Measurements from ENCODE around the gene DNMBP.
A peak's percentile ranks its signal among the peaks of the same experiment; 100 is the strongest.
"Not testable (repeated sequence)": the region's sequence is repeated elsewhere in the genome, so short reads cannot be mapped to it uniquely, and the experiment has no call there.

The DNMBP gene

GRCh38 chr10:99943908-99944307 is 65.8 kb downstream of the DNMBP start:
- DNase-seq = no peak

- no peak for DNase-seq
Measured at GRCh38 chr10:99941942-99942820, 67.6 kb downstream of the DNMBP start.

- DNase-seq = peak; percentile 69
Measured at GRCh38 chr10:99938563-99938962, 71.2 kb downstream of the DNMBP start.

GRCh38 chr10:99937630-99938029 is 72.1 kb downstream of the DNMBP start:
- no peak for DNase-seq

GRCh38 chr10:99932203-99932957 is 77.4 kb downstream of the DNMBP start:
- not testable (repeated sequence) for DNase-seq

- peak; percentile 94 for DNase-seq
Measured at GRCh38 chr10:99930731-99931550, 78.8 kb downstream of the DNMBP start.

- no peak for DNase-seq
Measured at GRCh38 chr10:99929360-99929759, 80.4 kb downstream of the DNMBP start.

GRCh38 chr10:99927721-99928280 is 81.9 kb downstream of the DNMBP start:
- no peak for DNase-seq

- peak; percentile 36 for DNase-seq
Measured at GRCh38 chr10:99926925-99927720, 82.6 kb downstream of the DNMBP start.

GRCh38 chr10:99924451-99925255 is 85.1 kb downstream of the DNMBP start:
- peak; percentile 14 for DNase-seq

- no peak for DNase-seq
Measured at GRCh38 chr10:99921948-99922347, 87.8 kb downstream of the DNMBP start.

- no peak for DNase-seq
Measured at GRCh38 chr10:99920901-99921300, 88.8 kb downstream of the DNMBP start.

- DNase-seq = no peak
Measured at GRCh38 chr10:99920486-99920885, 89.3 kb downstream of the DNMBP start.

GRCh38 chr10:99917963-99918825 is 91.6 kb downstream of the DNMBP start:
- no peak for DNase-seq

- DNase-seq = no peak
Measured at GRCh38 chr10:99916776-99917175, 93.0 kb downstream of the DNMBP start.

- DNase-seq = no peak
Measured at GRCh38 chr10:99915414-99915813, 94.3 kb downstream of the DNMBP start.

- no peak for DNase-seq
Measured at GRCh38 chr10:99914236-99914635, 95.5 kb downstream of the DNMBP start.

- no peak for DNase-seq
Measured at GRCh38 chr10:99913831-99914235, 95.9 kb downstream of the DNMBP start.

- DNase-seq = no peak
Measured at GRCh38 chr10:99912041-99912440, 97.7 kb downstream of the DNMBP start.

GRCh38 chr10:99908512-99908911 is 101.2 kb downstream of the DNMBP start:
- DNase-seq = no peak

Data from NCI-H510A treated with DMSO at 0.1 percent for 48 hours (cell line).